ENCODE measurements around the gene CREG1.

The CREG1 gene

DNA sequence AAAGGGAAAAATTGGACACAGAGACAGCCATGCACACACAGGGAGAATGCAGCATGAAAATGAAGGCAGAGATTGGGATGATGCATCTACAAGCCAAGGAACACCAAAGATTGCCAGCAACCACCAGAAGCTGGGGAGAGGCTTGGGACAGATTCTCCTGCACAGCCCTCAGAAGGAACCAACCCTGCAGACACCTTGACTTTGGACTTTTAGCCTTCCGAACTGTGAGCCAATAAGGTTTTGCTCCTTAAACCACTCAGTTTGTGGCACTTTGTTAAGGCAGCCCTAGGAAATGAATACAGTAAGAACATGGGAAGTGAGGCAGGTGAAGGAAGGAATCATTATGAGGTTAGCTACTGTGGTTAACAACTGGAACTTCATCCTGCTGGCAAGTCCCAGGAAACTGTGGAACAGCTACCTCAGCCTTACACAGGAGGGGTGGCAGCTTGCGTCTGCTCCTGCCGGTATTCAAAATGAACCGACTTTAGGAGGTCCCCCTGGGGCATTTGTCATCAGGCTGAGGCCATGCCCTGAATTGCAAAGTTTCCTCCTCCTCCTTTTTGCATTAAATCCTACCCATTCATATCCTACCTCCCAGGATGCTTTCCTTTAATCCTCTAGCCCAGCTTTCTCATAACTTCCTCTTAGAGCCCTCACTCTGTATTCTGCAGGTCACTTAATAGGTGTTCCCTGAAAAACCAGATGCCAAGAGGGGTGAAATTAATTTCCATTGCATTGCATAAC lies 50.7 kb downstream of the CREG1 start:
- no peak for DNase-seq

DNA sequence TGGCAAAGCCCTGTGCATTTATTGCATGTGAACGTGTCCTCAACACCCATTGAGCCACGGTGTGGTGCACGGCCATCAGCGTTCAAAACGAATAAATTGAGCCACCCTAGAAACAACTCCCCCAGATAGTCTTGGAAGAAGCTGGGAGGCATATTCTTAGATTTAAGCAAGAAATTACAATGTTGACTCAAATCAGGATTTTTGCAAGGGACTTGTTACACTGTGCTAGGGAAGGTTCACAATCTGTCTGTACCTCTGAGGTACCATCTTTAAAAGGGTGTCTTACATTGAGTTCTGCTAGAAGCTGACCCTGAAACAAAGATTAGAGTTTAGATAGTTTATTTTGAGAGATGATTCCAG lies 51.4 kb downstream of the CREG1 start:
- no peak for DNase-seq

GRCh38 chr1:167501515-167502191 lies 51.9 kb downstream of the CREG1 start:
- DNase-seq: peak in 2 of 6 experiments; percentile 26

DNA sequence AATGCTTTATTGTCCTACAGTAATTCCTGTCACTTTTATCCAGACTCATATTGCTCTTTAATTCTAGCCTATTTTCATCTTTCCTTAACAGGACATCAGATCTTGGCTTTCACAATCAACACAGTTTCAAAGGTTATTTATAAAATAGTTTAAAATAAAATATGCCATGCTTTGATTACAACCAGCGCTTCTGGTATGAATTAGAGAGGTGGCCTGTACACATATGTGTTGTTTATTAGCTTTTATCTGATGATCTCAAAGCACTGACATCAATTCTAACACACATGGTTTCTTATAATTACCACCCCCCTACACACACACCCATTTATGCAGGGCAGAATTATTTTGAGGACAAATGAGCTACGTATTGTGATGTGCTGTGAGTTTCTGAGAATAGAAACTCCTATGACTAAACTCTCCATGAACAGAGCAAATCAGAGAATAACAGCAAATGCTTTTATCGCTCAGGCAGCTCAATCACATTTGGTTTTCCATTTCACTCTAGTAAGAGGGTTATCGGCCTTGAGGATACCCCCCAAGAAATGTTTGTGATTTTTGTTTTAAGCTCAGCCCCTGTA lies 53.2 kb downstream of the CREG1 start:
- no peak for DNase-seq

GRCh38 chr1:167499664-167500101 lies 53.9 kb downstream of the CREG1 start:
- DNase-seq: peak in 5 of 6 experiments; percentile 30 to 53 (median 49)

DNA sequence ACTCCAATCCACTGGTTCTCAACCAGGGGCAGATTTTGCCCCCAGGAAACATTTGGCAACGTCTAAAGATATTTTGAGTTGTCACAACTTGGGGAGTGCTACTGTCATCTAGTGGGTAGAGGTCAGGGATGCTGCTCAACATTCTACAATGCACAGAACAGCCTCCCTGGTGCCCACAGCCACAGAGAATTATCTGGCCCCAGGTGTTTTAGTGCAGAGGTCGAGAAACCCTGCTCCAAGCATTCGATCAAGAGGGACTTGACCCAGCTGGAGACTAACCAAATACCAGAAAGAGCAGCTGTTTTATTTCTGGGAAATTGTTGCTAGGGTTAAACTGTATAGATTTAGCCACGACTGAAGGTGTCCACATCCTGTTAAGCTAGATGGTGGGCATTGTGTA lies 54.5 kb downstream of the CREG1 start:
- DNase-seq: no peak

DNA sequence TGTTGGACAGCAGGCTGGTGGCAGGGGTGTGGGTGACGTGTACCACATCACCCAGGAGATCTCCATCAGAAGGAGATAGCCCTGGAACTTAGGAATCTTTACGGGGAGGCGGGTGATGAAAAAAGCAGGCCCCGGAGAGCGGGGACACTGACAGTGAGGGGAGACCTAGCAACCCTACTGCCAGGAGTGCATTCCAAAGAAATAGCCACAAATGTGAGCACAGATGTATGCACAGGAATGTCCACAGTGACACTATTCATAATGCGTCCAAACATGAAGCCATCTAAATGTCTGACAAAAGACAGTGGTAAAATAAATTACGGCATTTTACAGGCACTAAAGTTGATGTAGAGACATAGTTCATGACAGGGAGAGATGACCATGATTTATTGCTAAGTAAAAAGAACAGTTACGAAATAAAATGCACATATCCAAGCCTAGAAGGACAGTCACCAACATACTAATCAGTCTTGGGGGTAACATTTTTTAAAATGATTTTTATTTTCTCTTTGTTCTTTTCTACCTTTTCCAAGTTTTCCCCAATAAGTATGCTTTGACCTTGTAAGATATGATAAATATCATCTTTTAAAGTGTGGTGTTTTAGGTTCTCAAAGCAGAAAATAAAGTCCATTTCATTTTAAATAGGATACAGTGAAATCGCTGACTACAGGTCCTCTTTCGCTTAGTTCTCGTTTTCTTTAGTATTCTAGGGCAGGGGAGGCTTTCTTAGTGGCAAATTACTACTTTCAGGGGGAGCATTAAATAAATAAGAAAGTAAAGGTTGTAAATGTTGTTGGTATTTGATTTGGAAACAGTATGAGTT lies 56.6 kb downstream of the CREG1 start:
- DNase-seq: no peak

GRCh38 chr1:167493372-167493771 lies 60.2 kb downstream of the CREG1 start:
- DNase-seq: no peak

- DNase-seq: peak; percentile 51 to 71 (median 64)
These were observed 61.1 kb downstream of the CREG1 start for GRCh38 chr1:167492481-167492910.

GRCh38 chr1:167491586-167492461 lies 61.7 kb downstream of the CREG1 start:
- DNase-seq: peak; percentile 39 to 69 (median 50)
